Right ventricle myocardium superior (tissue), 1 donor: ENCODE measurements around the gene RP2. TPM values are rescaled to one million over a fixed set of nuclear protein-coding genes. Genes with fewer than 3 reads are reported as not detected.

ENCODE experiments used
- ATAC-seq: fragments of 200-7000 bp; cut with Tn5 transposase; one replicate; pipeline ENCODE4 v1.9.1; 2020; ENCODE audit warnings: mild to moderate bottlenecking; ENCODE audit not compliant: poor library complexity
- DNase-seq: peaks from one replicate; pipeline ENCODE4 v3.0.0-alpha.2; 2020
- intact Hi-C: fragments of 100-400 bp; cut with DNase I; formaldehyde crosslinking; loops from one replicate; pipeline ENCODE4 v1.11.2; 2022
- total RNA-seq: library from RNA; stranded (reverse); fragmentation: NEBNext Ultra II Directional; extraction: Animal tissue kit (Norgen Biotek cat#: 25700); gene quantifications from one replicate; pipeline ENCODE4 v1.2.1, GENCODE V29; 2021
- donor health status: DM: no; HTN: yes; CAD: no; lungs with severe emphysema.

RP2 gene
- total RNA-seq, 1 donor from 2014 or later: 2.8 TPM

DNA sequence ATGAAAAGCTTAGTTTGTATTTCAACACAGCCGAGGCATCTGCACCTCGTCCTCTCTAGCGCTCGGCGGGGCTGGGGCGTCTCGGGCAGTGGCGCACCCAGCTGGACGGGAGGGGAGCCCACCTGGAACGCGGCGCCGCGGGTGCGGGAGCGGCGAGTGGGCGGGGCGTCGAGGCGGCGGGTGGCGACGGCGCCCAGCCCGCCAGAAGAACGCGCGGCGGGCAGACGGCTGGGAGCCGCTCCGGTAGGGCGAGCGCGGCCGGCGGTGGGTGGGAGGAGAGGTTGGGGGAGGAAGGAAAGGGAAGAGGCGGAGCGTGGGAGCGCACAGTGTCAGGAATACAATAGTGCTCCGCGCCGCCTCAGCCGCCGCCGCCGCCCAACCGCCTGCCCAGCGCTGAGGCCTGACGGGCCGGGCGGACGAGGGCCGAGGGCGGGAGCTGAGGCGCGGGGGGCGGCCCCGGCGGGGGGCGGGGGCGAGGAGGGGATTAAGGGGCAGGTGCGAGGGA, 75.3 kb downstream of the RP2 start, which contains the start of gene JADE3:
Gene JADE3 (plus strand): TSS at position 324 of the 505 bp plus-strand sequence. CDS start 72,474 bp downstream, outside the sequence.
- peak; percentile 94 for ATAC-seq
- intact Hi-C loops: no loop called here
- DNase-seq: peak; percentile 85

DNA sequence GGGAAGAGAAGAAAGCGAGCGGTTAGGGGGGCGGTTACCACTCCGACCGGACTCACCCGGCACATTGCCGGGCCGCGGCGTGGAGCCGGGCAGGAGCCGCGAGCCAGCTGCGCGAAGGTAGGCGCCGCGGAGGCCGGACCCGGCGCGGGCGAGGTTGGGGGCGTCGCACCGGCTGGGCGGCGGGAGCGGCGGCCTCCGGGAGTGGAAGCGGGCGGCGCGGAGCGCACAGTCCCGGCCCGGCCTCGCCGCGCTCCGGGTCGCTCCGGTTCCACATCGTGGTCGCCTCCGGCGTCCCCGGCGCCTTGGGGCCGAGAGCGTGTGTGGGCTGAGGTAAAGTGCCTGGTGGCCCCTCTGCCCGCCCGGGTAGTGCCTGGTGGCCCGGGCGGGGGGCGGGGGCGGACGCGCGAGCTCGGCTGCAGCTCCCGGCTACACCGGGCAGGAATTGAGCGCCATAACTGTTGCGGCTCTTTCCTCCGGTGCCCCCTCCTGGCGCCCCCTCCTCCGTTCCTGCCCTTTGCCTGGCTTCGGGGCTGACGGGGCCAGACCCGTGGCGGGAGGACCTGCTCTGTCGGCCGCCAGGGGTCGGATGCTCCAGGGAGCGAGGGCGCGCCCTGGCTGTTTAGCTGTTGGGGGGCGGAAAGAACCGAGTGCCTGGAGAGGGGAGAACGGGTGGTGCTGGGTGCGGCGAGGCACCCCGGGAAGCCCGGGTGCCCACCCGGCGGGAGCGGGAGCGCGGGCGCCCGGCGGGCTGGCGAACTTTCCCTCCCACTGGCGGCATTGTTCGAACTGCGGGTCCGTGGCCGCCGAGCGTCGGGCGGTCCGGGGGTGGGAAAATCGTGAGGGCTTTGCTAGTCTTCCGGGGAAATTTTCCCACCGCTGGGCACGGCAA, 76.0 kb downstream of the RP2 start:
- ATAC-seq (peak; percentile 66), DNase-seq (peak; percentile 62)
- intact Hi-C loops: no loop called here

DNA sequence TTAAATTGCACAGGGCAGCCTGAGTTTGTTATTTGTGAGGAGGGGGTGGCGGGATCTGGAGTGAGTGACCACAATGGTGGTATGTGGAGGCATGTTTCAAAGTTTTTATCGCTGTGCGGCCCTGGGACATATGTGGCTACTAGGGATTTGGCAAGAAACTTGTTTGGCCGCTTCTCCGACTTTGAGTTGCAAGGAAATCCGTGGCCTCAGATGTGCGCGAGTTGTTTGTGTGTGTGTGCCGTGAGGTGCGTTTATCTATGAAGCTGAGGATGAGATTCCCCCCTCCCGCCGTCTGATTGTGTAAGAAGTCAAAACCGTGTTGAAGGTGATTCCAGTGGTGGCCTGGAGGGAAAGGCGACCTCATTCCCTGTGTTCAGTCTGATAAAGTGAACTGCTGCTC, 76.8 kb downstream of the RP2 start:
- DNase-seq: peak; percentile 26
- intact Hi-C loops: no loop called here
- peak; percentile 3 for ATAC-seq

DNA sequence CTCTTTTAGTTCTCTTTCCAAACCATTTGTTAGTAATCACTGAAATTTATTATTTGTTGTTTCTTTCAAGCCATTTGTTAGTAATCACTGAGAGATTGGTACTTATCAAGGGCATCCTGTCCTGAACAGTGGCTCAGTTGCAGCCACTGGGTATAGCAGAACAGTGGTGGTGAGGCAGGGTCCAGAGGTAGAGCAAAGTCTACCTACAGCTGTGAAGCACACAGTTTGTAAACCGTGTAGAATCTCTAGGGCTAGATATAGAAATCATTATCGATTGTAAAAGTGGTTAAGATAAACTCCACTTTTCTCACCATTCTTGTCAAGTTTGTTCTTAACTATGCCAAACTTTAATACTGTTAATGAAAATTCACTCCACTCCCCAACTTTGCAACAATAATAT, 79.4 kb downstream of the RP2 start:
- ATAC-seq: no peak
- DNase-seq: no peak
- intact Hi-C loops: no loop called here

GRCh38 chrX:46917622-46918021, 80.8 kb downstream of the RP2 start:
- intact Hi-C loops: no loop called here
- DNase-seq: no peak
- ATAC-seq: no peak

GRCh38 chrX:46918434-46918833, 81.6 kb downstream of the RP2 start:
- no peak for ATAC-seq
- intact Hi-C loops: no loop called here

DNA sequence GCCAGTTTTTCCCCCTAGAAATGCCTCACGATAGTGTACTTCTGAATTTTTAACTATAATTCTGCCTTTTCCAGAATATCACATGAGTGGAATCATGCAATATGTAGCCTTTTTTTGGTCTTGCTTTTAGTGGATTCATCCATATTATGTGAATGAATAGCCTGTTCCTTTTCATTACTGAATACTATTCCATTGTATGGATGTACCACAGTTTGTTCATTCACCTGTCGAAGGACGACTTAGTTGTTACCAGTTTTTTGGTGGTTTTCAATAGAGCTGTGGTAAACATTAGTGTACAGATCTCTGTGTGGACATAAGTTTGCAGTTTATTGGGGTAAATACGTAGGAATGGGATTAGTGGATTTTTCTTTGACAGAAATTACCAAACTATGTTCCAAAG, 83.4 kb downstream of the RP2 start:
- DNase-seq (no peak), ATAC-seq (no peak)
- intact Hi-C loops: no loop called here

More at GRCh38 chrX:46918434-46918833, 81.6 kb downstream of the RP2 start:
- no peak for DNase-seq

DNA sequence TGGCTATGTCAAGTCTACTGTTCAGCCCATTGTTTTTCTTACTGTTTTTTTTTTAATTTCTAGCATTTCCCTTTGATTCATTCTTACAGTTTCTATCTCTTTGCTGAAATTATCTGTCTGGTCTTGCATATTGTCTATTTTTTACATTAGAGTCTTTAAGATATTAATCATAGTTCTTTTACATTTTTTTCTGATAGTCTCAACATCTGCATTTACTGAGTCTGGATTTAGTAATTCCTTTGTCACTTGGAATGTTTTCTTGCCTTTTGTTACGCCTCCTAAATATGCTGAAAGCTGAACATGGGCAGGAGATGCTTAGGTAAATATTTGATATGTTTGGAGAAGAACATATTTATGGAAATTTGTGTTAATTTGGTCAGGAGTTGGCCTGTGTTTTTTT, 85.8 kb downstream of the RP2 start:
- DNase-seq: no peak
- ATAC-seq: no peak
- intact Hi-C loops: no loop called here

DNA sequence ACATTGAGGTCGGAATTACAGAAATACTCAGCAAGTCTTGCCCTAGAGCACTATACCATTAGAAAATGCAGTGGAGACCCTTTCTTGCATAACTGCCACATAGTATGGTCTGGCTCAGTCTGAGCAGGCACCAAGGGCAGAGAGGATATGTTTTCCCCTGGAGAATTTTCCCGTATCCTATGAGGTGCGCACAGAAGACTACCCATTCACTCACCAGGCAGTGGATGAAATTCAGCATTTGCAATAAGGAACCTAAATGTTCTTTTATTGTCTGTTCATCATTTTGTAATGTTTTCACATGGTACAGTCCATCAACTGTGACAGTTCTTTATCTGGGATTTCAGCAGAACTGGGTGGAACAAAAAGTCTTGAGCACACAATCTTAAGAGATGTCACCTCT, 90.9 kb downstream of the RP2 start:
- intact Hi-C loops: no loop called here
- ATAC-seq: no peak
- DNase-seq: no peak

DNA sequence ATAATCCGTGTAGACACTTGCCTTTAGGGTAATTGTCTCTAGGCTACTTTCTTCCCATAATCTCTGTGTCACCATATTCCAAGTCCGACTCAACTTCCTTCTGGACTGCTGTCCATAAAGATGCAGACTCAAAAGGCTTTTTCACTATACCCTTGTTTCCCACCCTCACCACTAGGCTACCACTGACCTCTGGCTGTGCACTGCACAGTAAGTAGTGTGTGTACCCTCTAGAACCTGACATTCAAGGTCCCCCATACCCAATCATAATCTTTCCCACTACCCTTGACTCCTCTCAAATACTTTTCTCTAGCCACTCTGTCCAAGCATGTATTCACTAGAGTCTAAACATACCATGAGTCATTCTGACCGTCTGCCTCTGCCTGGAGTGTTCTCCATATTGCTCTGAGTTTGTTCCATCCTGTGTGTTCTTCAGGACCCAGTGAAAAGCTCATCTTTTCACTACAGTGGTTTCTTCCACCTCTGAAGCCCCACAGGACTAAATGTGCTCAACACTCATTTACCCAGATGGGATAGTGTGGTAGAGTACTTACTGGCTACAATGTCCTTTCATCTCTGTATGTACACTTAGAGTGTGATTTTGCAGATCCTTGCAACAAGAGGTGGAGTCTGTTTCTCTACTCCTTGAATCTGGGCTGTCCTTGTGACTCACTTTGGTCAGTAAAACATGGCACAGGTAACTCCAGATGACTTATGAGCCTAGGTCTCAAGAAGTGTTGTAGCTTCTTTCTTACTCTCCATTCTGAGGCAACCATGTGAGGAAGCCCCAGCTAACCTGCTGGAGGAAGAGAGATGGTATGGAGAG, 92.8 kb downstream of the RP2 start:
- no peak for ATAC-seq
- DNase-seq: no peak
- intact Hi-C loops: no loop called here

Other genes with a start within 250 kb of the RP2 start
- gene SLC9A7, start 77.9 kb upstream of the RP2 start, total RNA-seq: 4.4 TPM
- 7.8 TPM for gene JADE3, start 75.4 kb downstream of the RP2 start, total RNA-seq
- gene RGN, start 241.4 kb downstream of the RP2 start, total RNA-seq: 17.7 TPM